Ovary (tissue), 3 donors: ENCODE results near the gene SLC9B1.
"Not testable (repeated sequence)": the region's sequence is repeated elsewhere in the genome, so short reads cannot be mapped to it uniquely, and the experiment has no call there.

Experiments
- CTCF ChIP-seq, 3 donors: fragments of 450-650 bp in 2 of 3; fragments of 200-600 bp in 1 of 3; IDR thresholded peaks; one replicate each; pipeline versions ENCODE4 v1.5.1 to v1.8.0; 2016 to 2022; ENCODE audit warnings: antibody characterized with exemption in 3 of 3, mild to moderate bottlenecking in 1 of 3
- POLR2A ChIP-seq: fragments of 450-650 bp; IDR thresholded peaks from one replicate; pipeline ENCODE4 v1.6.1; 2017; ENCODE audit warnings: antibody characterized with exemption, mild to moderate bottlenecking, moderate library complexity
- donor health status: DM: no; HTN: no; CAD: no.

- not testable (repeated sequence) for TF ChIP-seq CTCF (IDR thresholded peaks at IDR 0.05); POLR2A
Measured at GRCh38 chr4:102961813-102962212, 57.7 kb downstream of the SLC9B1 start.
